Measurements from ENCODE around the gene DTNA. TPM values are rescaled to one million over a fixed set of nuclear protein-coding genes. Genes with fewer than 3 reads are reported as not detected.
"Not testable (repeated sequence)": the region's sequence is repeated elsewhere in the genome, so short reads cannot be mapped to it uniquely, and the experiment has no call there.

DTNA gene
- polyA plus RNA-seq, 3 donors: 17.6 to 25.3 (median 21.6) TPM

DNA sequence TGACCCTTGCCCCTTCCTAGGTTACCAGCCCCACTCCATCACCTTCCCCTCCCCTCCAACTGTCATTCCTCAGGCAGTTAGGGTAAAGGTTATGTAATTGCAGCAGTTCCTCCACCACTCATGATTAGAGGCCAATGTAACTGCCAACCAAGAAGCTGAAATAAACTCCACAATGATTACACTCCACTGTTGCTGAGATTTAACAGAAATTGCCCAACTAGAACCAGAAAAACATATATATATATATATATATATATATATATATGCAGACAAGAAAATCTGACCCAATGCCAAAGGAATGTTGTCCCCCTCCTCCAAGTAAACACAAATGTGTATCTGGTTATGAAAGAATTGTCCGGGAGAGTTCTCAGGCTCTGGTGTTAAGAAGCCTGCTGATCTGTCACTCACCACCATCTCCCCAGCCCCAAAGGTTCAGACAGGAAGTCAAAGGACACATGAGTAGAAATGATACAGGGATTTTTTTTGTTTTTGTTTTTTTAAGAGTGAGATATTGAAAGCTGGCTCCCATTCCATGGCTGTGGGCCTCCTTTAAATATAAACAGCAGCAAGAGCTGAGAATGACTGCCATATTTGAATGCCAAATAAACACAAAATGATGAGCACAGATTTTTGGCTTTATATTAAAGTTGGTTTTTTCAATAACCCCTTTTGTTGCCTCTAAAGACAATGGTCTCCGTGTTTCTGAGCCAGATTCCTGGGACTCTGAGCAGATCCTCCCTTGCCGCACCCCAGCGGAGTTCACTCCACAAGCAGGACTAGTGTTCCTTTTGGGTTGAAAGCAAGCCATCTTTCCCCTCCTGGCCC lies 204.0 kb downstream of the DTNA start:
- DNase-seq (ENCODE audit: extremely low read depth in 1 of 11, low read depth in 9 of 11, low spot score in 4 of 11): peak in 2 of 11 donors; percentile 4 to 21

DNA sequence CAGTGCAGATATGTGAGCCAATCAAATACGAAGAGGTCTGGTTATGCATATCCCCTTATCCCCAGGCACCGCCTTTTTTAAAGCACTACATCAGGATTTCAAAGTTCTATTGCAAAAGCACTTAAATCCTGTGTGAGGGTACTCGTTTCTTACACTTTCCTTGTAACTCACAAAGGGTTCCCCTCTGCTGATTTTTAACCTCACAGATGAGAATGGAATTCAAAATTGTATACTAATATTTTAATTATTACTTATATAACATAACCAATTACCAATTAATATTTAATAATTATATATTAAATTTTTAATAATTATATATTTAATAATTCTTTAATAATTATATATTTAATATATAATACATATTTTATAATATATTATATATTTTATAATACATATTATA lies 204.9 kb downstream of the DTNA start:
- peak in 1 of 11 donors; percentile 2 for DNase-seq (ENCODE audit: extremely low read depth in 1 of 11, low read depth in 9 of 11, low spot score in 4 of 11)

GRCh38 chr18:34916539-34916938 lies 206.4 kb downstream of the DTNA start:
- not testable (repeated sequence) for DNase-seq (ENCODE audit: extremely low read depth in 1 of 11, low read depth in 9 of 11, low spot score in 4 of 11)

GRCh38 chr18:34918856-34919255 lies 208.8 kb downstream of the DTNA start:
- DNase-seq (ENCODE audit: extremely low read depth in 1 of 11, low read depth in 9 of 11, low spot score in 4 of 11): no peak

GRCh38 chr18:34921226-34921625 lies 211.1 kb downstream of the DTNA start:
- DNase-seq (ENCODE audit: extremely low read depth in 1 of 11, low read depth in 9 of 11, low spot score in 4 of 11): no peak

GRCh38 chr18:34921811-34922385 lies 211.8 kb downstream of the DTNA start:
- no peak for DNase-seq (ENCODE audit: extremely low read depth in 1 of 11, low read depth in 9 of 11, low spot score in 4 of 11)

DNA sequence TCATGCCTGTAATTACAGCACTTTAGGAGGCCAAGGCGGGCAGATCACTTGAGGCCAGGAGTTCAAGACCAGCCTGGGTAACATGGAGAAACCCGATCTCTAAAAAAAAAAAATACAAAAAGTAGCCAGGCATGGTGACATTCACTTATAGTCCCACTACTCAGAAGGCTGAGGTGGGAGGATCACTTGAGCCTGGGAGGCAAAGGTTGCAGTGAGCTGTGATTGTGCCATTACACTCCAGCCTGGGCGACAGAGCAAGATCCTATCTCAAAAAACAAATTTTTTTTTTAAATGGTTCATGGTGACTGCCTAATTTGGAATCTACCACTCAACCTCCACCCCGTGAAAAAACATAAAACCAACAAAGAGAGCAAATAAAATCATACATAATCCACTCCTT lies 212.5 kb downstream of the DTNA start:
- not testable (repeated sequence) for DNase-seq (ENCODE audit: extremely low read depth in 1 of 11, low read depth in 9 of 11, low spot score in 4 of 11)

DNA sequence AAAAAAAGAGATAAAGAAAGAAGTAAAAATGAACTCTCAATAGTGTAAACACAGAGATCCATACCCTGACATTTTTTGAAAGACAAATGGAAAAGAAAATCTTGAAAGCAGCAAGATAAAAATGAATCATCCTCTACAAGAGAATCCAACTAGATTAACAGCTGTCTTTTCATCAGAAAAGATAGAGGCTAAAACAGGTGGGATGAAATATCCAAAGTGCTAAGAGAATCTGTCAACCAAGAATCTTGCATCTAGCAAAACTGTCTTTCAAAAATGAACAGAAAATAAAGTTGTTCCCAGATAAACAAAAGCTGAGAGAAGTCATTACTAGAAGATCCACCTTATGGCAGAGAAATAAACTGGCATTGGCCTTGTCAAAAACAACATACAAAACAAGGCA lies 213.8 kb downstream of the DTNA start:
- no peak for DNase-seq (ENCODE audit: extremely low read depth in 1 of 11, low read depth in 9 of 11, low spot score in 4 of 11)

GRCh38 chr18:34926683-34927082 lies 216.6 kb downstream of the DTNA start:
- DNase-seq (ENCODE audit: extremely low read depth in 1 of 11, low read depth in 9 of 11, low spot score in 4 of 11): no peak

DNA sequence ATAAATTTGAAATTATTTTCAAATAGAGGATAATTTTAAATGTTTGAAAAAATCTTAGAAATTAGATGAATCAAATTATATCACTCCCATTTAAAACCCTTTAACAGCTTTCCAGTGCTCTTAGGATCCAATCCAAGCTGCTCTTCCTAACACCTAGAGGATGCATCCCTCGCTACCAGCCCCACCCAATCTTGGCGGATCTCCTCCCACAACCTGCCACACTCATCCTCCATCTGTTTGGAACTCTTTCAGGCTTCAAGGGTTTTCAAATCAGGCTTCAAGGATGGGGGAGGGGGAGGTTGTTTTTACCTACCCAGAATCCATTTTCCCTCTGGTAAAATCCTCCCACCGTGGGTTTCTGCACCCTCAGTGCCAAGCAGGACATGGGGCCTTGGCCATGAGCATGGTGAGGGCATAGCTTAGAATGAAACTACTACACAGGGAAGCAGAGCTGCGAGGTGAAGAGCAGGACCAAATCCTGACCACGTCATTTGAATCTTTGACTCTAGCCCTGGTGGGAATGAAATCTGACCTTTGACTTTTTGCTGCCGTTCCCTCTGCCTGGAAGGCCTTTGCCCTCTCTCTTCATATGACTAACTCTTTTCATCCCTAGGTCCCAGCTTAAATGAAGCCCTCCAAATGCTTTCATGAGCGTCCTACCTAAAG lies 218.1 kb downstream of the DTNA start:
- no peak for DNase-seq (ENCODE audit: extremely low read depth in 1 of 11, low read depth in 9 of 11, low spot score in 4 of 11)

DNA sequence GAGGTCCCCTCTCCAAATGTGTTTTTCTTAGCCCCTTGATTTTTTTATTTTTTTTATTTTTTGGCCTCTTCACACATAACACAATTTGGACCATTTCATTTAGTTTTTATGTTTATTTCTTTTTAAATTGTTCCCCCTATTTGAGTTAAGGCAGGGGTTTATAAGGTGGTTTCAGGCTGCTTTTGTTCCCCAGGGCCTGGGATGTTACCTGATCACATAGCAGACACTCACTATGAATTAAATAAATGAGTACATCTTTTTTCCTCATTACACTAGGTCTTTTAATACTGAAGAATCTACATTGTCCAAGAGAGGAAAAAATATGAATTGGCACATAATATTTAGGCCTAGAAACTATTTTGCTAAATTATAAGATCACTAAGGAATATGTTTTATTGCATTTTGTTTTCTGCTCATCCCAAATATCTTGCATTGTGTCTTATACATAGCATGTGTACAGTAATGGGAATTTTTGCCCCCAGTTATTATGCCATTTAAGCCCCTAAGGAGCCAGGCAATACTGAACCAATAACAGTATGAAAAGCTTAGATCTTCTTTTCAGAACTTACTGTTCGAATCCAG lies 218.7 kb downstream of the DTNA start:
- DNase-seq (ENCODE audit: extremely low read depth in 1 of 11, low read depth in 9 of 11, low spot score in 4 of 11): no peak

DNA sequence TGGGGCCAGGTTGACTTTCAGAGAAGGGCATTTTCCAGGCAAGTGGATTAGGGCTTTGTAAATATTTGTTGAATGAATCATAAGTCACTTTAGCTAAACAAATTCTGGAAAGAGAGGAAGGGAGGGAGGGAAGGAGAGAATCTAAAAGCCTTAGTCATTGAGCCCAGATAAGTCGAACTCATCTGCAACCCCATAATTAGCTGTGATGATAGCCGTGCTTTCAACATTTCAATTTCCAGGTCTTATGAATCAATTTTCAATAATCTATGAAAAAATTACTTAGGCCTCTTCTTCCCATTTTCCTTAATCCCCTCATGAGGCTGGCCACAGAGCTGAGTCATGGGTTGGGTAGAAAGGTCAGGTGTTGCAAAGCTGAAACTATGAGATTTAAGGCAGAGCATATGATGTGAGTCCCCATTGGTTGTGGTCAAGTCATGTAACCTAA lies 219.3 kb downstream of the DTNA start:
- DNase-seq (ENCODE audit: extremely low read depth in 1 of 11, low read depth in 9 of 11, low spot score in 4 of 11): no peak

DNA sequence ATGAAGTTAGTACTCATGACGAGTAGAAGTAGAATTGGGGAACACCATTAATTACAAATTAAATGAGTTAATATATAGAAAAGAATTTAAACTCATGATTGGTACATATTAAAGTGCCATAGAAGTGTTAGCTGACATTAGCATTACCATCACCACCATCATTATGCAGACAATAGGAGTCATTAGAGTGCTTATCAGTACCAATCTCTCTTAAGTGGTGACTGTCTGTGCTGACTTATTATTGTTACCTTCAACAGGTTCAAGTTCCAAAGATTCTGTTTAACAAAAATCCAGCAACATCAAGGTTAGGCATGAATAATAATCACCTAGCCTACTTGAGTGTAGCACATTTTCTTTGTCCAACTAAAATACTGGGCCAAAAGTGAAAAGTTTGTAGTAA lies 222.3 kb downstream of the DTNA start:
- DNase-seq (ENCODE audit: extremely low read depth in 1 of 11, low read depth in 9 of 11, low spot score in 4 of 11): no peak

- DNase-seq (ENCODE audit: extremely low read depth in 1 of 11, low read depth in 9 of 11, low spot score in 4 of 11): no peak
These were observed 222.8 kb downstream of the DTNA start for GRCh38 chr18:34932792-34933466.

GRCh38 chr18:34933909-34934661 lies 224.0 kb downstream of the DTNA start:
- no peak for DNase-seq (ENCODE audit: extremely low read depth in 1 of 11, low read depth in 9 of 11, low spot score in 4 of 11)

GRCh38 chr18:34936772-34937171 lies 226.7 kb downstream of the DTNA start:
- DNase-seq (ENCODE audit: extremely low read depth in 1 of 11, low read depth in 9 of 11, low spot score in 4 of 11): no peak

- no peak for DNase-seq (ENCODE audit: extremely low read depth in 1 of 11, low read depth in 9 of 11, low spot score in 4 of 11)
These were observed 228.0 kb downstream of the DTNA start for GRCh38 chr18:34938090-34938489.
